ENCODE results near the gene COL13A1. TPM values are rescaled to one million over a fixed set of nuclear protein-coding genes. Genes with fewer than 3 reads are reported as not detected.

Gene COL13A1
- total RNA-seq, 3 donors from 2014 or later (not counting 1 experiment from before 2014, with no cell fraction given) = 5.2 to 22.0 (median 10.3) TPM

GRCh38 chr10:69965919-69966662, 164.4 kb downstream of the COL13A1 start:
- intact Hi-C loops (cut with micrococcal nuclease) = no loop called here
- TF ChIP-seq CTCF (IDR thresholded peaks at IDR 0.05) = no peak
- peaks cover 6% of the 10 kb centered on the region for H3K4me1 ChIP-seq (ENCODE audit: control insufficient read depth, insufficient read depth, low read length)
- DNase-seq (no peak), ATAC-seq (no peak)
- H3K9me3 ChIP-seq (ENCODE audit: control insufficient read depth, insufficient read depth, low read length) = no peaks in the 10 kb centered on the region
- Mint-ChIP-seq H3K27ac (no peak overlapping the region), H3K27me3 (ENCODE audit: low read depth in 2 of 2) (peaks cover 7 to 12% of the 10 kb centered on the region in 2 donors), H3K4me1 (no peaks in the 10 kb centered on the region), H3K9me3 (no peaks in the 10 kb centered on the region), H3K36me3 (no peaks in the 10 kb centered on the region), H3K4me3 (no peak overlapping the region)
- WGBS (ENCODE audit: insufficient coverage) = 87% methylated on average over 14 of the region's 14 CpGs
- no peak overlapping the region for H3K27ac ChIP-seq (ENCODE audit: low read length)
- H3K27me3 ChIP-seq (ENCODE audit: control insufficient read depth, insufficient read depth, low read length) = no peaks in the 10 kb centered on the region
- H3K36me3 ChIP-seq (ENCODE audit: control insufficient read depth, insufficient read depth, low read length) = no peaks in the 10 kb centered on the region
- no peak overlapping the region for H3K4me3 ChIP-seq (ENCODE audit: low read length)

- no peak for TF ChIP-seq CTCF (IDR thresholded peaks at IDR 0.05)
- Mint-ChIP-seq H3K27me3 (ENCODE audit: low read depth in 2 of 2) (peaks cover 12 to 26% of the 10 kb centered on the region in 2 donors), H3K4me3 (no peak overlapping the region), H3K4me1 (no peaks in the 10 kb centered on the region), H3K36me3 (no peaks in the 10 kb centered on the region), H3K27ac (no peak overlapping the region), H3K9me3 (no peaks in the 10 kb centered on the region)
- Histone ChIP-seq H3K9me3 (ENCODE audit: control insufficient read depth, insufficient read depth, low read length) (no peaks in the 10 kb centered on the region), H3K36me3 (ENCODE audit: control insufficient read depth, insufficient read depth, low read length) (no peaks in the 10 kb centered on the region), H3K4me1 (ENCODE audit: control insufficient read depth, insufficient read depth, low read length) (no peaks in the 10 kb centered on the region), H3K27me3 (ENCODE audit: control insufficient read depth, insufficient read depth, low read length) (no peaks in the 10 kb centered on the region), H3K27ac (ENCODE audit: low read length) (no peak overlapping the region), H3K4me3 (ENCODE audit: low read length) (no peak overlapping the region)
- ATAC-seq (no peak), DNase-seq (no peak)
- 68% methylated on average over 3 of the region's 3 CpGs for WGBS (ENCODE audit: insufficient coverage)
- intact Hi-C loops (cut with micrococcal nuclease) = no loop called here
Observed at GRCh38 chr10:69968830-69969229, 167.1 kb downstream of the COL13A1 start.

- no peak overlapping the region for H3K27ac ChIP-seq (ENCODE audit: low read length)
- H3K9me3 ChIP-seq (ENCODE audit: control insufficient read depth, insufficient read depth, low read length) = no peaks in the 10 kb centered on the region
- Mint-ChIP-seq H3K9me3 (no peaks in the 10 kb centered on the region), H3K4me3 (no peak overlapping the region), H3K27me3 (ENCODE audit: low read depth in 2 of 2) (peaks cover 12 to 35% of the 10 kb centered on the region in 2 donors), H3K4me1 (no peaks in the 10 kb centered on the region), H3K27ac (no peak overlapping the region), H3K36me3 (no peaks in the 10 kb centered on the region)
- DNase-seq = no peak
- no peaks in the 10 kb centered on the region for H3K36me3 ChIP-seq (ENCODE audit: control insufficient read depth, insufficient read depth, low read length)
- intact Hi-C loops (cut with micrococcal nuclease) = no loop called here
- no peak for ATAC-seq
- WGBS (ENCODE audit: insufficient coverage) = 80% methylated on average over 3 of the region's 3 CpGs
- no peaks in the 10 kb centered on the region for H3K27me3 ChIP-seq (ENCODE audit: control insufficient read depth, insufficient read depth, low read length)
- no peak overlapping the region for H3K4me3 ChIP-seq (ENCODE audit: low read length)
- no peaks in the 10 kb centered on the region for H3K4me1 ChIP-seq (ENCODE audit: control insufficient read depth, insufficient read depth, low read length)
- no peak for TF ChIP-seq CTCF (IDR thresholded peaks at IDR 0.05)
Observed at GRCh38 chr10:69969977-69970376, 168.3 kb downstream of the COL13A1 start.

GRCh38 chr10:69972981-69973397, 171.3 kb downstream of the COL13A1 start:
- H3K4me3 ChIP-seq (ENCODE audit: low read length) = no peak overlapping the region
- intact Hi-C loops (cut with micrococcal nuclease) = no loop called here
- no peak overlapping the region for H3K4me3 Mint-ChIP-seq
- H3K27me3 Mint-ChIP-seq (ENCODE audit: low read depth in 2 of 2) = peaks cover 11 to 48% of the 10 kb centered on the region in 2 donors
- H3K9me3 Mint-ChIP-seq = no peaks in the 10 kb centered on the region
- no peaks in the 10 kb centered on the region for H3K9me3 ChIP-seq (ENCODE audit: control insufficient read depth, insufficient read depth, low read length)
- H3K4me1 Mint-ChIP-seq = peaks cover 0 to 9% of the 10 kb centered on the region in 2 donors
- 79% methylated on average over 2 of the region's 3 CpGs for WGBS (ENCODE audit: insufficient coverage)
- no peak for TF ChIP-seq CTCF (IDR thresholded peaks at IDR 0.05)
- ATAC-seq (no peak), DNase-seq (no peak)
- no peaks in the 10 kb centered on the region for H3K27me3 ChIP-seq (ENCODE audit: control insufficient read depth, insufficient read depth, low read length)
- H3K27ac Mint-ChIP-seq = no peak overlapping the region
- H3K4me1 ChIP-seq (ENCODE audit: control insufficient read depth, insufficient read depth, low read length) = no peaks in the 10 kb centered on the region
- no peaks in the 10 kb centered on the region for H3K36me3 Mint-ChIP-seq
- H3K36me3 ChIP-seq (ENCODE audit: control insufficient read depth, insufficient read depth, low read length) = no peaks in the 10 kb centered on the region
- H3K27ac ChIP-seq (ENCODE audit: low read length) = no peak overlapping the region

Measured in natural killer cell (primary cell).